Measurements from ENCODE around the gene DNMT3A. TPM values are rescaled to one million over a fixed set of nuclear protein-coding genes. Genes with fewer than 3 reads are reported as not detected.

Gene DNMT3A
- total and polyA plus RNA-seq, 12 donors: 10.6 to 53.4 (median 25.0) TPM

- Histone ChIP-seq H3K9me3 (replicated peaks in 1 of 3) (no peaks in the 10 kb centered on the region), H3K27ac (no peak overlapping the region), H3K4me1 (replicated peaks in 1 of 2) (peaks cover 16 to 20% of the 10 kb centered on the region in 2 donors), H3K27me3 (no peaks in the 10 kb centered on the region), H3K4me3 (no peak overlapping the region), H3K36me3 (replicated peaks in 1 of 2) (no peaks in the 10 kb centered on the region)
- intact Hi-C loops (cut with DNase I): no loop called here
- TF ChIP-seq POLR2A (IDR thresholded peaks at IDR 0.05): no peak
- TF ChIP-seq CTCF (IDR thresholded peaks at IDR 0.05): no peak
- no peak for DNase-seq
- 93 to 97% (median 94%) methylated on average over 4 of the region's 4 CpGs for WGBS, 4 donors
Measured at GRCh38 chr2:25226827-25227226, 114.9 kb downstream of the DNMT3A start.

- intact Hi-C loops (cut with DNase I): no loop called here
- WGBS, 4 donors: 74 to 86% (median 81%) methylated on average over 5 of the region's 5 CpGs
- no peak overlapping the region for H3K4me3 ChIP-seq
- no peaks in the 10 kb centered on the region for H3K4me1 ChIP-seq (replicated peaks in 1 of 2)
- no peak overlapping the region for H3K27ac ChIP-seq
- H3K27me3 ChIP-seq: no peaks in the 10 kb centered on the region
- no peaks in the 10 kb centered on the region for H3K36me3 ChIP-seq (replicated peaks in 1 of 2)
- no peaks in the 10 kb centered on the region for H3K9me3 ChIP-seq (replicated peaks in 1 of 3)
- no peak for TF ChIP-seq CTCF (IDR thresholded peaks at IDR 0.05)
- no peak for DNase-seq
Measured at GRCh38 chr2:25222477-25223121, 119.1 kb downstream of the DNMT3A start.

- peaks cover 2 to 4% of the 10 kb centered on the region in 2 donors for H3K4me1 ChIP-seq (replicated peaks in 1 of 2)
- no peaks in the 10 kb centered on the region for H3K9me3 ChIP-seq (replicated peaks in 1 of 3)
- intact Hi-C loops (cut with DNase I): no loop called here
- H3K27ac ChIP-seq: no peak overlapping the region
- WGBS, 4 donors: 96 to 99% (median 96%) methylated on average over 4 of the region's 4 CpGs
- no peak for TF ChIP-seq CTCF (IDR thresholded peaks at IDR 0.05)
- TF ChIP-seq POLR2A (IDR thresholded peaks at IDR 0.05): no peak
- no peaks in the 10 kb centered on the region for H3K27me3 ChIP-seq
- no peaks in the 10 kb centered on the region for H3K36me3 ChIP-seq (replicated peaks in 1 of 2)
- no peak overlapping the region for H3K4me3 ChIP-seq
- DNase-seq: no peak
Measured at GRCh38 chr2:25221579-25221978, 120.1 kb downstream of the DNMT3A start.

- intact Hi-C loops (cut with DNase I): no loop called here
- DNase-seq: no peak
Measured at GRCh38 chr2:25220313-25220712, 121.4 kb downstream of the DNMT3A start.

More at GRCh38 chr2:25220313-25220712, 121.4 kb downstream of the DNMT3A start:
- Histone ChIP-seq H3K4me3 (no peak overlapping the region), H3K27me3 (no peaks in the 10 kb centered on the region), H3K27ac (no peak overlapping the region), H3K4me1 (replicated peaks in 1 of 2) (peaks cover 3 to 6% of the 10 kb centered on the region in 2 donors), H3K36me3 (replicated peaks in 1 of 2) (no peaks in the 10 kb centered on the region), H3K9me3 (replicated peaks in 1 of 3) (no peaks in the 10 kb centered on the region)
- 76 to 87% (median 78%) methylated on average over 3 of the region's 3 CpGs for WGBS, 4 donors
- no peak for TF ChIP-seq CTCF (IDR thresholded peaks at IDR 0.05)
- TF ChIP-seq POLR2A (IDR thresholded peaks at IDR 0.05): no peak
